Uterus (tissue), 4 donors: ENCODE results near the gene ZC3H7A. TPM values are rescaled to one million over a fixed set of nuclear protein-coding genes. Genes with fewer than 3 reads are reported as not detected.

Experiments used
- DNase-seq, 2 donors: peaks; one replicate each; pipeline ENCODE4 v3.0.0-alpha.2; 2019 to 2020
- H3K27ac ChIP-seq, 2 donors: fragments of 200-600 bp; sonication (generic); 1 replicate in 1 of 2; 2 replicates in 1 of 2; pipeline ENCODE4 v1.5.1; 2016 to 2018
- H3K27me3 ChIP-seq, 2 donors: fragments of 200-600 bp; sonication (generic); one replicate each; pipeline ENCODE4 v1.5.1; 2018 to 2019; ENCODE audit warnings: control low read depth in 1 of 2
- H3K36me3 ChIP-seq, 2 donors: fragments of 200-600 bp; sonication (generic); one replicate each; pipeline ENCODE4 v1.5.1; 2019; ENCODE audit warnings: control low read depth in 1 of 2
- H3K4me1 ChIP-seq, 2 donors: fragments of 200-600 bp; sonication (generic); one replicate each; pipeline ENCODE4 v1.5.1; 2018 to 2019; ENCODE audit warnings: control low read depth in 1 of 2
- H3K4me3 ChIP-seq, 2 donors: fragments of 200-600 bp; sonication (generic); 1 replicate in 1 of 2; 2 replicates in 1 of 2; pipeline ENCODE4 v1.5.1; 2018 to 2019; ENCODE audit warnings: mild to moderate bottlenecking in 1 of 2
- H3K9me3 ChIP-seq, 2 donors: fragments of 200-600 bp; sonication (generic); one replicate each; pipeline ENCODE4 v1.5.1; 2019; ENCODE audit warnings: control low read depth in 1 of 2
- CTCF ChIP-seq, 4 experiments: fragments of 200-600 bp in 2 of 4; fragments of 450-650 bp in 2 of 4; sonication (generic) in 2 of 4; IDR thresholded peaks; one replicate each; pipeline ENCODE4 v1.5.1; 2016 to 2019; ENCODE audit warnings: antibody characterized with exemption in 4 of 4, mild to moderate bottlenecking in 2 of 4, moderate library complexity in 1 of 4
- POLR2A ChIP-seq, 2 donors: fragments of 450-650 bp; IDR thresholded peaks; one replicate each; pipeline ENCODE4 v1.6.1; 2016; ENCODE audit warnings: antibody characterized with exemption in 2 of 2, mild to moderate bottlenecking in 1 of 2, moderate library complexity in 1 of 2
- intact Hi-C: fragments of 100-400 bp; cut with DNase I; formaldehyde crosslinking; loops from one replicate; pipeline ENCODE4 v1.15.1; 2023; ENCODE audit warnings: low total_unique reads
- total RNA-seq, 4 donors: library from RNA; depleted of rRNA in 3 of 4; stranded (reverse); fragments of >200 nt in 3 of 4; gene quantifications; one replicate each; pipeline versions ENCODE4 v1.1.0 to v1.2.4, GENCODE V29; 2014 to 2023
- donor health status: DM: yes; HTN: yes; CAD: no.

ZC3H7A gene
- total RNA-seq, 4 donors from 2014 or later, result 40.9 to 91.2 (median 67.5) TPM

- DNase-seq, result no peak
- Histone ChIP-seq H3K27ac (no peak overlapping the region), H3K27me3 (no peaks in the 10 kb centered on the region), H3K4me3 (no peak overlapping the region), H3K4me1 (peaks cover 0 to 1% of the 10 kb centered on the region in 2 donors), H3K36me3 (no peaks in the 10 kb centered on the region), H3K9me3 (no peaks in the 10 kb centered on the region)
- TF ChIP-seq POLR2A (IDR thresholded peaks at IDR 0.05) (no peak), CTCF (IDR thresholded peaks at IDR 0.05) (no peak)
- intact Hi-C loops, result loop anchor here (2.0 to 10.0 kb wide), 2 partner anchors 57 to 315 kb away; no protein-coding TSS in a partner anchor
These were observed 85.4 kb downstream of the ZC3H7A start for GRCh38 chr16:11711662-11712061.

- intact Hi-C loops, result no loop called here
- no peak for TF ChIP-seq CTCF (IDR thresholded peaks at IDR 0.05)
- TF ChIP-seq POLR2A (IDR thresholded peaks at IDR 0.05), result no peak
- Histone ChIP-seq H3K4me3 (no peak overlapping the region), H3K27ac (peak overlapping the region in 1 of 2 donors; percentile 22), H3K27me3 (no peaks in the 10 kb centered on the region), H3K4me1 (peaks cover 6 to 7% of the 10 kb centered on the region in 2 donors), H3K9me3 (no peaks in the 10 kb centered on the region), H3K36me3 (no peaks in the 10 kb centered on the region)
- no peak for DNase-seq
These were observed 88.6 kb downstream of the ZC3H7A start for GRCh38 chr16:11708421-11708820.

- intact Hi-C loops, result no loop called here
- Histone ChIP-seq H3K27me3 (no peaks in the 10 kb centered on the region), H3K4me3 (no peak overlapping the region), H3K36me3 (no peaks in the 10 kb centered on the region), H3K27ac (no peak overlapping the region), H3K9me3 (no peaks in the 10 kb centered on the region), H3K4me1 (peaks cover 6 to 7% of the 10 kb centered on the region in 2 donors)
- no peak for TF ChIP-seq POLR2A (IDR thresholded peaks at IDR 0.05)
- no peak for TF ChIP-seq CTCF (IDR thresholded peaks at IDR 0.05)
- no peak for DNase-seq
These were observed 89.3 kb downstream of the ZC3H7A start for GRCh38 chr16:11707679-11708197.

- H3K9me3 ChIP-seq, result no peaks in the 10 kb centered on the region
- H3K36me3 ChIP-seq, result no peaks in the 10 kb centered on the region
- no peak for TF ChIP-seq CTCF (IDR thresholded peaks at IDR 0.05)
- no peak for TF ChIP-seq POLR2A (IDR thresholded peaks at IDR 0.05)
- H3K27ac ChIP-seq, result peak overlapping the region in 1 of 2 donors; percentile 50
- no peak overlapping the region for H3K4me3 ChIP-seq
- no peak for DNase-seq
- no peaks in the 10 kb centered on the region for H3K27me3 ChIP-seq
- intact Hi-C loops, result no loop called here
- peaks cover 6 to 7% of the 10 kb centered on the region in 2 donors for H3K4me1 ChIP-seq
These were observed 90.8 kb downstream of the ZC3H7A start for GRCh38 chr16:11706180-11706742.

- Histone ChIP-seq H3K36me3 (no peaks in the 10 kb centered on the region), H3K4me3 (no peak overlapping the region), H3K4me1 (peaks cover 6 to 7% of the 10 kb centered on the region in 2 donors), H3K27me3 (no peaks in the 10 kb centered on the region), H3K27ac (peak overlapping the region; percentile 2 to 50), H3K9me3 (no peaks in the 10 kb centered on the region)
- intact Hi-C loops, result no loop called here
- TF ChIP-seq CTCF (IDR thresholded peaks at IDR 0.05) (no peak), POLR2A (IDR thresholded peaks at IDR 0.05) (no peak)
- DNase-seq, result no peak
These were observed 91.6 kb downstream of the ZC3H7A start for GRCh38 chr16:11705311-11706025.
